Right lung (tissue), 5 donors: ENCODE data around the gene BTBD19. TPM values are rescaled to one million over a fixed set of nuclear protein-coding genes. Genes with fewer than 3 reads are reported as not detected.
A peak's percentile ranks its signal among the peaks of the same experiment; 100 is the strongest.
"Not testable (repeated sequence)": the region's sequence is repeated elsewhere in the genome, so short reads cannot be mapped to it uniquely, and the experiment has no call there.

Experiments used
- DNase-seq, 2 donors: peaks; one replicate each; pipeline ENCODE4 v3.0.0-alpha.2; 2013
- polyA plus RNA-seq, 5 donors: library from polyadenylated mRNA; unstranded; fragments of 120-200 nt; gene quantifications; one replicate each; pipeline versions ENCODE4 v1.2.1 to v1.2.3, GENCODE V29; 2013; ENCODE audit warnings: inconsistent platforms in 1 of 5, low replicate concordance in 1 of 5; ENCODE audit not compliant: insufficient read length in 5 of 5, insufficient read depth in 1 of 5

Gene BTBD19
- polyA plus RNA-seq, 5 donors: 20.5 to 27.7 (median 20.9) TPM

GRCh38 chr1:44807364-44808062 is 810 bp upstream of the BTBD19 start:
- peak; percentile 90 to 93 for DNase-seq

DNA sequence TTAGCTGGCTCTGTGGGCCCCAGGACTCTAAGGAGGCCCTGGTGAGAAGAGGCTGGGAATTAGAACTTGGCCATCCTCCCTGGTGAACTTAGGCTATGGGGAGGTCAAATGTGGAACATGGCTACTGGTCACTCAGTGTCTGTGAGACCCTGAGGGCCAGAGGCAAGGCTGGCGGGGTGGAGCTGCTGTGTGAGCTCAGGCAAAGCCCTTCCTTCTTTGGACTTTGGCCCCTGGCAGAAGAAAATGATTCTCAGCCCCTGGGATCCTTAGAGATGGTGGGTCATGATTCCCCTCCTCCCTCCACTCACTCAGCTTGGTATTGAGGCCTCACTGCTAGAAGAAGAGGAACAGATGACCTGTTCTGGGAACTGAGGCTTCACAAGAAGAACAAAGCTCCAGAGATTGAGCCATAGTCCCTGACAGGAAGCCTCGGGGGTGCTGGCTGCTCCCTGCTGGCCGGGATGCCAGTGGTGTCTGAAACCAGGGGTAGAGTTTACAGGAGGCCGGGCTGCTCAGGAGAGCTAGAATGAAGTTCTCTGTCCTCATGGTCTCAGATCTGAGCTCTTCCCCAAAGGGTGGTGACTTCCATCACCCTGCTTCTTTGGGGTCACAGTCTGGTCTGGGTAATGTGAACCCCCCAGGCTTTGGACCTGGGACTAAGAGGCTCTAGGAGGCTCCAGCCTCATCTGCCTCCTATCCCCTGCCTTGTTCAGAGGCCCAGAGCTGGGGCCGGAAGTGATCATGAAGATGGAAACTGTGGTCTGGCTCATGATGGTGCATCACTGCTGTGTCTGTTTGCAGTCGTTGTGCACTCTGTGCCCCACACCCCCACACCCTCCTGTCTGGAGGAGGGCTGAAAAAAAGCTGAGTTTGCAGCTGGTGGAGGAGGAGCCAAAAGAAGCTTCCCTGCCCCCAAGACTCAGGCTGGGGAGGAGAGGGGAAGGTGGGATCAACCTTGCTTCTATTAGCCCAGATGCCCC is 905 bp downstream of the BTBD19 start:
- no peak for DNase-seq

DNA sequence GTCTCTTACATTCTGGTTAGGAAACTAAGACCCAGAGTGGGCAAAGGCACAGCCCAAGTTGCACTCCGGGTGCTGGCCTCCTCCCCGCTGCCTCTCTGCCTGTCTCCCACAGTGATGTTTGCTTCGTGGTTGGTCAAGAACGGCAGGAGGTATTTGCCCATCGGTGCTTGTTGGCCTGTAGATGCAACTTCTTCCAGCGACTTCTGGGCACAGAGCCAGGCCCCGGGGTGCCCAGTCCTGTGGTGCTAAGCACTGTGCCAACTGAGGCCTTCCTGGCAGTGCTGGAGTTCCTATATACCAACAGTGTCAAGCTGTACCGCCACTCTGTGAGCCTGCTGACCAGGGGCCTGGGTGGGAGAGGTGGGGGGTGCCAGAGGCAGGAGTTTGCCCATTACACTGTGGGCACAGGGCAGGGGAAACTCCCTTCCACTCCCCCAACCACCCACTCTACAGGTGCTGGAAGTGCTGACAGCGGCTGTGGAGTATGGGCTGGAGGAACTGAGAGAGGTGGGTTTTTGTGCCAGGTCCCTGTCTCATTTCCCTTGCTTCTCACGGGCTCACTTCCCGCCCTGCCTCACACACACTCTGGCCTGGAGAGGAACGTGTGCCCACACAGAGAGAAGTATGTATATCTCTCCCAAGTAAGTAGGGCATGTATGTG is 1.9 kb downstream of the BTBD19 start:
- no peak for DNase-seq

DNA sequence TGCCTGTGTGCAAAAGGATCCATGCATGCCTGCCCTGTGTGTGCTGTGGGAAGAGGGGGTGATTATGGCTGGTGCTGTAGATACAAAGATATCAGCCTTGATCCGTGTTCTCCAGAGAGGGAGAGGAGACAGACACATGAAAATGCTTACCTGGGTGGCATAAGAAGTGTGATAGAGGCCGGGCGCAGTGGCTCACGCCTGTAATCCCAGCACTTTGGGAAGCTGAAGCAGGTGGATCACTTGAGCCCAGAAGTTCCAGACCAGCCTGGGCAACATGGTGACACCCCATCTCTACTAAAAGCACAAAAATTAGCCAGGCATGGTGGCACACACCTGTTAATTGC is 2.4 kb downstream of the BTBD19 start:
- not testable (repeated sequence) for DNase-seq

- DNase-seq: no peak
Observed at GRCh38 chr1:44811234-44811633, 2.9 kb downstream of the BTBD19 start.

DNA sequence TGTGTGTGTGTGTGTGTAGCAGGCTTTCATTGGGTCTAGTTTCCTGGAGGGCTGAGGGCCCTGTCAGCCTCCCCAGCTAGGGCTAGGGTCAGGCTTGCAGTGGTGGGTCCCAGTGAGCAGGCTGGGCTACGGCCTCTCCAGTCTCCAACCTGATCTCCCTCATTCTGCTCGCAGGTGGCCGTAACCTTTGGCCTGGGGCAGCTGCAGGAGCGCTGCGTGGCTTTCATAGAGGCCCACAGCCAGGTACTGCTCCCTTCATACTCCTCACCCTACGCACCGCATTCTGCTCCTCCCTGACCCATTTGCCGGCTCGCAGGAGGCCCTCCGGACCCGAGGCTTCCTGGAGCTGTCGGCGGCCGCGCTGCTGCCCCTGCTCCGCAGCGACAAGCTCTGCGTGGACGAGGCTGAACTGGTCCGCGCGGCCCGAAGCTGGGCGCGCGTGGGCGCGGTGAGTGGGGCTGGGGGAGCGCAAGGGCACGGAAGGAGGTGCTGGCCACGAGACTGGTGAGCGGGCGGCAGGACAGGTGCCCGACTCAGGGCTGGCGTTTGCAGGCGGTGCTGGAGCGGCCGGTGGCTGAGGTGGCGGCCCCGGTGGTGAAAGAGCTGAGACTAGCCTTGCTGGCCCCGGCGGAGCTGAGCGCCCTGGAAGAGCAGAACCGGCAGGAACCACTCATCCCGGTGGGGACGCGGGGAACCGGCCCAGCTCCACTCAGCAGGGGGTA is 4.7 kb downstream of the BTBD19 start:
- no peak for DNase-seq

- not testable (repeated sequence) for DNase-seq
Observed at GRCh38 chr1:44815926-44816325, 7.6 kb downstream of the BTBD19 start.

- DNase-seq: no peak
Observed at GRCh38 chr1:44817307-44817706, 9.0 kb downstream of the BTBD19 start.

DNA sequence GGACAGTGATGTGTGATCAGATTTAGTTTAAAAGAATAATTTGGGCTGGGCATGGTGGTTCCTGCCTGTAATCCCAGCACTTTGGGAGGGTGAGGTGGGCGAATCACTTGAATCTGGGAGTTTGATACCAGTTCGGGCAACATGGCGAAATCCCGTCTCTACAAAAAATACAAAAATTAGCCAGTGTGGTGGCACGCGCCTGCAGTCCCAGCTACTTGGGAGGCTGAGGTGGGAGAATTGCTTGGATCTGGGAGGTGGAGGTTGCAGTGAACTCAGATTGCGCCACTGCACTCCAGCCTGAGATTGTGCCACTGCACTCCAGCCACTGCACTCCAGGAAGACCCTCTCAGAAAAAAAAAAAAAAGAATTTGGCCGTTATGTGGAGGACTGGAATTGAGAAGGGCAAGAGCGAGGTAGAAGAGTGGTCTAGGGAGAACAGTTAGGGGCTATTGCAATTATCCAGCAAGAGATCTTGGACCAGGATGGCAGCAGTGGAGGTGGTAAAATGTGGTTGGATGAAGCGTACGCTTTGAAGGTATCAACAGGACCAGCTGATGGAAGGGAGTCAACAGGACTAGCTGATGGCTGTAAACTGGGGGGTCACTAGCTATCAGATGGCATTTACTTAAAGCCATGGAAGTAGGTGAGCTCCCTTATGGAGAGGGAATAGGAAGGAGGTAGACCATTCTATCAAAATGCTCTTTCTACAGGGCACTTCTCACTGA is 9.6 kb downstream of the BTBD19 start:
- no peak for DNase-seq

- peak in 1 of 2 donors; percentile 51 for DNase-seq
Observed at GRCh38 chr1:44819196-44819607, 10.9 kb downstream of the BTBD19 start.

DNA sequence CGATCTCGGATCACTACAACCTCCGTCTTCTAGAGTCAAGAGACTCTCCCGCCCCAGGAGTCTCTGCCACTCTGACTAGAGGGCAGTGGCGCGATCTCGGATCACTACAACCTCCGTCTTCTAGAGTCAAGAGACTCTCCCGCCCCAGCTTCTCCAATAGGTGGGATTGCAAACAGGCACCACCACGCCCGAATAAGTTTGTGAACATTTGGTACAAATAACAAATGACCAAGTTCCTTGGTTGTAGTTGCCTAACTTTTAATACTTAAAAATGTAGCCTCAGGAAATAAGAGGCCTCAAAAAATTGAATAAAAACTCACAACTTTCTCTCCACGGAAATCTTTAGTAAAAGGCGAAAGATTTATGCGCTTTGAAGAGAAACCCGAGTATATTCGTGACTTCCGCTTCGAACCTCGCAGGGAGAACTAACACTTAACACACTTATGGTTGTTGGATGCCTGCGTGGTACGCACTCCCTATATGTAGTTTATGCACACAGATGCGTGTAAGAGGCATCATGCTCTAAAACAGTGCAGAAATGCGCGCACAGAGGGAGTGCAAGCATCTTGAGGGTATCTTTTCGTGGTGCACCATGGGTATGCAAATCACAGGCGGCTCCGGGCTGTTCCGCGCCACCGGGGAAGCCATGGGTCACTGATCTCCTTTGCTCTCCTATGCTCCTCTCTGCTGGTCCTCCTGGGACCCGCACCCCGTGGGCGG is 11.4 kb downstream of the BTBD19 start:
- DNase-seq: peak; percentile 87 to 90

GRCh38 chr1:44820328-44821239 is 12.3 kb downstream of the BTBD19 start:
- DNase-seq: no peak

DNA sequence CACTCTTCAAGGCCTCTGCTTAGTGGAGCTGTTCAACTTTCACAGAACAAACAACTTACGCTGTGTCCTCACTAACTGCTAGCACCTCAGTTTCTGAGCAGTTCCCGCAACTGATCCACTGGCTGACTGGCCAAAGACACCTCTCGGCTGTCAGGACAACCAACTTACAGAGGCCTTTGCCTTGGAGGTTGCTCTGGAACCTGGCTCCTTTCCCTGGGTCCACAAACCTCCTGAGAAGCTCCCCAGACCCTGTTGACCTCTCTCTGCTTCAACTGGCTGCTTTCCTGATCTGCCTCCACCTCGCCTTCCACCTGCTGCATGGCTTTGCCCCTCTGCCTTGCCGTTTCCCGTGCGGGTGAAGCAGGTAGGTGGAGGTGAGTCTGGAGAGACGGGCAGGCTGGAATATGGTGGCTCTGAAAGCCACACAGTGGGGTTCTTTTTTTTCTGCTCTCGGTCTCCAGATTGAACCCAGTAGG is 13.0 kb downstream of the BTBD19 start:
- no peak for DNase-seq

DNA sequence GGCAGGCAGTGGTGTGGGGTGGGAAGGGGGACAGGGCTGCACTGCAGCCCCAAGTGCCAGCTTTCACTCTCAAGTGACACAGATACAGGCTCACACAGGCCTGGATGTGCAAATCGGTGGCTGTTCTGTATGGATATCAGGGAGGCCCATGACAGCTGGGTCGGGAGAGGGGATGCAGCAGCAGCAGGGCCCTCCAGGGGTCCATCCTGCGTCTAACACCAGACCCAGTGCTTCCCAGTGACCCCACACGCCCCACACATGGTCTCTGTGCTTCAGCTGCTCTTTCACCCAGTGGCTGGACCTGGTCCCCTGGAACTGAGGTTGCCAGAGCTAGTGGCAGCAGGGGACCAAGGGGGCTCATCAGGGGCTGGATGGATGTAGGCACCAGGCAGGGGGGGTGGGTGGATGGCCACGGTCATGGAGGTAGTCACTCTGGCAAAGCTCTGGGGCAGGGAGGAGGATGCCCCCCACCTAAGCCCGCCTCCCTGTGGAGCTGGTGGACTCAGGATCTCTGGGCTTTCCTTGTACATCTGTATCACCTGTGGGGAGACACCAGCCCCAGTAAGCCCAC is 13.9 kb downstream of the BTBD19 start:
- DNase-seq: no peak

GRCh38 chr1:44822981-44823451 is 14.7 kb downstream of the BTBD19 start:
- no peak for DNase-seq

- DNase-seq: not testable (repeated sequence)
Observed at GRCh38 chr1:44824392-44824791, 16.1 kb downstream of the BTBD19 start.

DNA sequence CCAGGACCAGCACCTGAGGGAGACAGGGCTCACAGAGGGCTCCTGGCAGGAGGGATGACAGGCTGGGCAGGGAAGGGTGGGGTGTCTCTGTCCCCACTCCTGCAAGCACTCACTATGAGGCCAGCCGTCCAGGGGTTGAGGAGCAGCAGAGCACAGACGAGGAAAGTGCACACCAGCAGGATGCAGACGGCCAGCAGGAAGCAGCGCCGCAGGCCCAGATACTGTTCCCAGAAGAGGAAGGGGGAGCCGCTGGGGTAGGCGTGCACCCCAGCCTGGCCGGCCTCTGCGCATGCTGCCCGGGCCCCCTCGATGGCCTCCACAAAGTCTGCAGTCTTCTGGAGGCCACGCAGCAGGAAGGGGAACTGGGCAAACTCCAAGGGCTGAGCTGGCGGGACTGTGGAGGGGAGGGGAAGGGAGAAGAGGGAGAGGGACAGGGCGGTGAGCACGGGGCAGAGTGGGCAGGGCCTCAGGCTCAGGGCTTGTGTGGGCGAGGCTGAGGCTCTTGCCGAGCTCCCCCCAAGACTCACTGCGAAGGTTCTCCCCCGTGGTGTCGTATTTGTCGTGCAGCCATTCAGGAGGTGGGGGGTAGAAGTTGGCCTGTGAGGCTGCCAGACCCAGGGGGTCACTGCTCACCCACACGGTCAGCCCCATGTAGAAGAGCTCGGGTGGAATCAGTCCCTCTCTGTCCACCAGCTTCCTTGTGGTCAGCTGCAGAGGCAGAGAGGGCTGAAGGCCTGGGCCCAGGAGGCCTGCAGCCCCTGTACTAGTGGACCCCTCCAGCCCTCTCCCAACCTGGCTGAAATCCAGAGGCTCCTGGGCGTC is 18.3 kb downstream of the BTBD19 start:
- no peak for DNase-seq
